GM12878 (cell line): ENCODE data around the gene RCAN1.

ENCODE experiments used
- CREM ChIP-seq: IDR thresholded peaks from 2 replicates; pipeline ENCODE4 v1.6.1; 2014; ENCODE audit warnings: antibody characterized with exemption, low read depth
- CTCF ChIP-seq, 3 experiments: IDR thresholded peaks in 2 of 3; conservative IDR thresholded peaks in 1 of 3; 2 replicates each; pipeline ENCODE4 v1.5.1; 2011; ENCODE audit warnings: low read depth in 3 of 3, low read length in 3 of 3, mild to moderate bottlenecking in 3 of 3, control low read depth in 2 of 3, moderate library complexity in 2 of 3, inconsistent platforms in 1 of 3, mixed read lengths in 1 of 3; ENCODE audit not compliant: control insufficient read depth in 2 of 3, insufficient read depth in 1 of 3; ENCODE audit errors: extremely low read depth in 1 of 3
- MXI1 ChIP-seq: fragments of 150-350 bp; IDR thresholded peaks from 2 replicates; pipeline ENCODE4 v1.6.1; 2011; ENCODE audit warnings: low read depth, mild to moderate bottlenecking, inconsistent platforms, low read length, improper control_type of control experiment
- NRF1 ChIP-seq: conservative IDR thresholded peaks from 2 replicates; pipeline ENCODE4 v1.6.1; 2011; ENCODE audit warnings: mild to moderate bottlenecking, low read depth, low read length, improper control_type of control experiment
- USF2 ChIP-seq: IDR thresholded peaks from 2 replicates; pipeline ENCODE4 v1.6.1; 2011; ENCODE audit warnings: low read depth, low read length, improper control_type of control experiment, borderline replicate concordance

- TF ChIP-seq USF2 (no peak), MXI1 (no peak), CREM (no peak), CTCF (IDR thresholded peaks at IDR 0.05 in 2 of 3, conservative IDR thresholded peaks at IDR 0.05 in 1 of 3; ENCODE audit: control insufficient read depth in 2 of 3, extremely low read depth in 1 of 3, insufficient read depth in 1 of 3, low read depth in 3 of 3, low read length in 3 of 3) (no peak), NRF1 (no peak)
Measured at GRCh38 chr21:34522284-34522683, 92.6 kb downstream of the RCAN1 start.
